Muscle layer of duodenum (tissue), 2 donors: ENCODE results near the gene HSPA4L.

Experiments
- H3K27ac ChIP-seq: one replicate; pipeline ENCODE4 v1.7.0; 2013; ENCODE audit warnings: mild to moderate bottlenecking, low read length
- H3K27me3 ChIP-seq: one replicate; pipeline ENCODE4 v1.7.0; 2013; ENCODE audit warnings: low read depth, mild to moderate bottlenecking, control low read depth, low read length
- H3K36me3 ChIP-seq, 2 donors: one replicate each; pipeline ENCODE4 v1.7.0; 2013; ENCODE audit warnings: low read length in 2 of 2, control low read depth in 1 of 2, mild to moderate bottlenecking in 1 of 2; ENCODE audit not compliant: insufficient read depth in 2 of 2, control insufficient read depth in 1 of 2
- H3K4me1 ChIP-seq, 2 donors: one replicate each; pipeline ENCODE4 v1.7.0; 2013; ENCODE audit warnings: low read length in 2 of 2, mild to moderate bottlenecking in 2 of 2, control low read depth in 1 of 2, moderate library complexity in 1 of 2; ENCODE audit not compliant: insufficient read depth in 2 of 2, control insufficient read depth in 1 of 2
- H3K4me3 ChIP-seq, 2 donors: one replicate each; pipeline ENCODE4 v1.7.0; 2013; ENCODE audit warnings: low read length in 2 of 2, low read depth in 1 of 2, mild to moderate bottlenecking in 1 of 2
- H3K9me3 ChIP-seq, 2 donors: one replicate each; pipeline ENCODE4 v1.7.0; 2013; ENCODE audit warnings: low read length in 2 of 2, control low read depth in 1 of 2, mild to moderate bottlenecking in 1 of 2; ENCODE audit not compliant: control insufficient read depth in 1 of 2
- donor health status: healthy.

Gene HSPA4L

DNA sequence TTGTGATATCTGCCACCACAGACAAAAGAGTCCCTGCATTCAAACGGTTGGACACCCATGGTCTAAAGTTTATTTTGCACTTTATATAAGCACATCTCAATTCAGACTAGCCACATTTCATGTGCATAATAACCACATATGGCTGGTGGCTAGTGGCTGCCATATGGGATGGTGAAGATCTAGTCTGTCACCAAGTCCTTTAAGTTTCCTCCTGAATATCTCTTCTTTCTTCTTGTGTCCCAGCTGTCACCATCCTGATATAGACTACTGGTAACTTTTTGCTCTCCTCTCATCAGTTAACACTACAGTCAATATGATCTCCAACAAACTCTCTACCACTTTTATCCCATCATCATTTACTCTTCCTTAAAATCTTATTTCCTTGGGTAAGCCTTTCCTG lies 9.3 kb downstream of the HSPA4L start:
- Histone ChIP-seq H3K36me3 (no peaks in the 10 kb centered on the region), H3K27ac (no peak overlapping the region), H3K4me1 (no peaks in the 10 kb centered on the region), H3K9me3 (no peaks in the 10 kb centered on the region), H3K4me3 (no peak overlapping the region), H3K27me3 (no peaks in the 10 kb centered on the region)

DNA sequence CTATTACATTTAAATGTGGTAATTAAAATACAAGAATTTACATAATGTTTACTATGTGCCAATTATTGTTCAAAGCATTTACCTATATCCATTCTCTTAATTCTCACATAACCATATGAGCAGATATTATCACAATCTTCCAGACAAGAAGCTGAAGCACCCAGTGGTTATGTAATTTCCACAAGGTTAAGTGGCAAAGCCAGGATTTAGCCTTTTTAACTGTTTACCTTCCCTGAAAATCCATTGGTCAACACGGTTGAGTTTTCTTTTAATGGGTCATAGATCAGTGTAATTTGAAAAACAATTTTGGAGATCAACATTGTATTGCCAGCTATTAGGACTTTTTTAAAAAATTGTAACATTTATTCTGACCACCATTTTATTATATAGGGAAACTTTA lies 11.4 kb downstream of the HSPA4L start:
- no peaks in the 10 kb centered on the region for H3K9me3 ChIP-seq

DNA sequence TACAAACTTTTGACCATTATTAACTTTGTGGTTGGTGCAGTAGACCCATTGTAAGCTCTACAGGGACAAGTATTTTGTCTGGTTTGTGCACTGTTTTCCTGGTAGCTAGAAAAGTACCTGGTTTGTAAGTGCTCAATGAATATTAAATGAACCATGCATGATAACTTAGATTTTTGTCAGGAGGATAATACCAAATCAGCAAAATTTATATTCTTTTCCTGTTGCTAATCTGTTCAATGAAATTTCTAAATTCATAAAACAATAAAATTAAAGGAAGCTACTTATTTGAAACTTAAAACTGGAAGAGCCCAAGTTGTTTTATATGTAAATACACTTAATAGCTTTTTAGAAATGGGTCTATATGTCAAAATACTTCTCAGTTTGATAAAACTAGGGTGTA lies 17.6 kb downstream of the HSPA4L start:
- no peak overlapping the region for H3K27ac ChIP-seq
- peaks cover 0 to 9% of the 10 kb centered on the region in 2 donors for H3K36me3 ChIP-seq
- no peaks in the 10 kb centered on the region for H3K9me3 ChIP-seq
- no peak overlapping the region for H3K4me3 ChIP-seq
- H3K27me3 ChIP-seq: no peaks in the 10 kb centered on the region
- no peaks in the 10 kb centered on the region for H3K4me1 ChIP-seq

More for the DNA sequence above, 11.4 kb downstream of the HSPA4L start:
- Histone ChIP-seq H3K4me1 (no peaks in the 10 kb centered on the region), H3K27ac (no peak overlapping the region), H3K27me3 (no peaks in the 10 kb centered on the region), H3K36me3 (peaks cover 0 to 5% of the 10 kb centered on the region in 2 donors), H3K4me3 (no peak overlapping the region)

DNA sequence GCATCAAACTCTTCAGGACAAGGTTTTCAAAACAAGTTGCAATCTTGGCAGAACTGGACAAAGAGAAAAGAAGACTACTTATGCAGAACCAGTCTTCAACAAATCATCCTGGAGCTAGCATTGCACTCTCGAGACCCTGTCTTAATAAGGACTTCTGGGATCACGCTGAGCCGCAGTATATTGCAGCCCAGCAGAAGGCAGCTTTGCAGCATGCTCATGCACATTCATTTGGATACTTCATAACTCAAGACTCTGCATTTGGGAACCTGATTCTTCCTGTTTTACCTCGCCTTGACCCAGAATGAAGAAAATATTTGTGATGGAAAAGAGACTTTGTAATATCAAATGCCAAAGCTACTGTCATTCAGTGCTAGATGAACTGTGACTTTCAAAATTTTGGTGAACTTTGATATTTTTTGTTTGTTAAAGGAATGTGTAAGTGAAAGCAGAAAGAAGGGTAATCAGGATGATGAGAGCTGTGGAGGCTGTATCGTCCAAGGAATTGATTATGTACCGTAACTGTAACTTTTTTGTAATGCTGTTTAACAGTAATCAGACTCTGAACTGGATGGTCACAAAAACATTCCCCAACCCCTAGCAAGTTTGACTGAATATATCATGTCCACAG lies 27.2 kb downstream of the HSPA4L start:
- H3K27ac ChIP-seq: no peak overlapping the region
- H3K9me3 ChIP-seq: no peaks in the 10 kb centered on the region
- peaks cover 3 to 10% of the 10 kb centered on the region in 2 donors for H3K36me3 ChIP-seq
- H3K4me3 ChIP-seq: no peak overlapping the region
- no peaks in the 10 kb centered on the region for H3K4me1 ChIP-seq
- H3K27me3 ChIP-seq: no peaks in the 10 kb centered on the region

DNA sequence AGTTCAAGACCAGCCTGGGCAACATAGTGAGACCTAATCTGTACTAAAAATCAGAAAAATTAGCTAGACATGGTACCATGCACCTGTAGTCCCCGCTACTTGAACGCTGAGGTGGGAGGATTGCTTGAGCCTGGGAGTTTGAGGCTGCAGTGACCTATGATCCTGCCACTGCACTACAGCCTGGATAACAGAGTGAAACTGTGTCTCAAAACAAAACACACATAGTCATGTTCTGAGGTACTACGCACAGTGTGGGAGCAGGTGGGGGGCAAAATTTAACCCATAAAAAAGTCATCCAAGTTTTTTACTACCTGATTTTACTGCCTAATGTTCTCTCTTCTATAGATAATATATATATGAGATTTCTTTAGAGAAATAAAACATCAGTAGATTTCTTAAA lies 28.4 kb downstream of the HSPA4L start:
- H3K27me3 ChIP-seq: no peaks in the 10 kb centered on the region
- no peaks in the 10 kb centered on the region for H3K9me3 ChIP-seq
- no peak overlapping the region for H3K4me3 ChIP-seq
- no peak overlapping the region for H3K27ac ChIP-seq
- no peaks in the 10 kb centered on the region for H3K4me1 ChIP-seq
- peaks cover 3 to 10% of the 10 kb centered on the region in 2 donors for H3K36me3 ChIP-seq

DNA sequence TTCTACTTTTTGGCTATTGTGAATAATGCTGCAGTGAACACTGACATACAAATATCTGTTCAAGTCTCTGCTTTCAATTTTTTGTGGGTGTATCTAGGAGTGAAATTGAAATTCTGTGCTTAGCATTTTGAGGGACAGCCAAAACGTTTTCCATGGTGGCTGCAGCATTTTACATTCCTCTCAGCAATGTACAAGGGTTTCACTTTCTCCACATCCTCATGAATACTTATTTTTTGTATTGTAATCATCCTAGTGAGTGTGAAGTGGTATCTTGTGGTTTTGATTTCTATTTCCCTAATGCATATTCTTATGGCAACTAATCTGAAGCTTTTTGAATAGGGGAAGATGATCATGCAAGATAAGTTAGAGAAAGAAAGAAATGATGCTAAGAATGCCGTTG lies 40.3 kb downstream of the HSPA4L start:
- Histone ChIP-seq H3K4me3 (no peak overlapping the region), H3K36me3 (peaks cover 0 to 13% of the 10 kb centered on the region in 2 donors), H3K4me1 (no peaks in the 10 kb centered on the region), H3K27ac (no peak overlapping the region), H3K27me3 (no peaks in the 10 kb centered on the region), H3K9me3 (no peaks in the 10 kb centered on the region)

DNA sequence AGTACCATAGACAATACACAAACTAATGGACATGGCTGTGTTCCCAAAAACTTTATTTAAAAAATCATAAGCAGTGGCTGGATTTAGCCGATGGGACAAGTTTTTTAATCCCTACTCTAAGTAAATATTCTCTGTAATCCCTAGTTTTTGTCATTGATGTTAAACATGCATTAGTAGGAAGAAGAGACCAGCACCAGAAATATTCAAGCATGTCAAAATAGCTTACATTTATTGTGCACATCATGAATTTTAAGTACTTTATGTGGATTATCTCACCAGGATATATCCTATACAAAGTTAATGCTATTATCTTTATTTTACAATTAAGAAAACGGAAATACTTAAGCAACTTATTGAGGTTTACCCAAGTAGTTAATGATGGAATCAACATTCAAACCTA lies 46.0 kb downstream of the HSPA4L start:
- Histone ChIP-seq H3K4me3 (no peak overlapping the region), H3K27ac (no peak overlapping the region), H3K4me1 (no peaks in the 10 kb centered on the region), H3K27me3 (no peaks in the 10 kb centered on the region), H3K36me3 (peaks cover 9 to 40% of the 10 kb centered on the region in 2 donors), H3K9me3 (no peaks in the 10 kb centered on the region)

DNA sequence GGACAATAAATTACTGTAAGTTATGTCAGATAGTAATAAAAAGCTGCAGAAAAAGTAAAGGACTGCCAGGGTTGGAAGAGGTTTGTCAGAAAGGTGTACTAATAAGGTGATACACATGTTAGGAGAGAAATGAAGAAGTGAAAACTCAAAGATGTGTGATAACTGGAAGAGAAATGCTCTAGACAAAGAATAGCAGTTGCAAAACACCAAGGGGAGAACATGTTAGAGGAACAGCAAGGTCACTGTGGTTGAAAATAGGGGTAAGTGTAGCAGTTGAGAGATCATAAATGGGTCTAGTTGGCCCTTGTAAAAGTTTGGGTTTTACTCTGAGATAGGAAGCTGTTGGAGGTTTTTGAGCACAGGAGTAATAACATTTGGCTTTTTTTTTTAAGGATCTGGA lies 46.9 kb downstream of the HSPA4L start:
- Histone ChIP-seq H3K4me3 (no peak overlapping the region), H3K4me1 (no peaks in the 10 kb centered on the region), H3K36me3 (peaks cover 9 to 36% of the 10 kb centered on the region in 2 donors), H3K9me3 (no peaks in the 10 kb centered on the region), H3K27ac (no peak overlapping the region), H3K27me3 (no peaks in the 10 kb centered on the region)

DNA sequence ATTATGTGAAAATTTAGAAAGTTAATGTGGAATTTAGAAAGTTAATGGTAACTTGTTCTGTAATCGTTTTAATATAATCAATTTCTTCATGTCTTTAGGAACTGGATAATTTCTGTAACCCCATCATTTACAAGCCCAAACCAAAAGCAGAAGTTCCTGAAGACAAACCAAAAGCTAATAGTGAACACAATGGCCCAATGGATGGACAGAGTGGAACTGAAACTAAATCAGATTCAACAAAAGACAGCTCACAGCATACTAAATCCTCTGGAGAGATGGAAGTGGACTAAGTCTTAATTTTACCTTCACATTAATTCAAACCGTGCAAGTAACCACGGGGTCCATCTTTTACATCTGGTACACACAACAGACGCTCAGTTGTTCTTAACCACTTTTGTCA lies 50.5 kb downstream of the HSPA4L start:
- Histone ChIP-seq H3K27ac (no peak overlapping the region), H3K27me3 (no peaks in the 10 kb centered on the region), H3K36me3 (peaks cover 9 to 28% of the 10 kb centered on the region in 2 donors), H3K4me3 (no peak overlapping the region), H3K4me1 (no peaks in the 10 kb centered on the region), H3K9me3 (no peaks in the 10 kb centered on the region)

DNA sequence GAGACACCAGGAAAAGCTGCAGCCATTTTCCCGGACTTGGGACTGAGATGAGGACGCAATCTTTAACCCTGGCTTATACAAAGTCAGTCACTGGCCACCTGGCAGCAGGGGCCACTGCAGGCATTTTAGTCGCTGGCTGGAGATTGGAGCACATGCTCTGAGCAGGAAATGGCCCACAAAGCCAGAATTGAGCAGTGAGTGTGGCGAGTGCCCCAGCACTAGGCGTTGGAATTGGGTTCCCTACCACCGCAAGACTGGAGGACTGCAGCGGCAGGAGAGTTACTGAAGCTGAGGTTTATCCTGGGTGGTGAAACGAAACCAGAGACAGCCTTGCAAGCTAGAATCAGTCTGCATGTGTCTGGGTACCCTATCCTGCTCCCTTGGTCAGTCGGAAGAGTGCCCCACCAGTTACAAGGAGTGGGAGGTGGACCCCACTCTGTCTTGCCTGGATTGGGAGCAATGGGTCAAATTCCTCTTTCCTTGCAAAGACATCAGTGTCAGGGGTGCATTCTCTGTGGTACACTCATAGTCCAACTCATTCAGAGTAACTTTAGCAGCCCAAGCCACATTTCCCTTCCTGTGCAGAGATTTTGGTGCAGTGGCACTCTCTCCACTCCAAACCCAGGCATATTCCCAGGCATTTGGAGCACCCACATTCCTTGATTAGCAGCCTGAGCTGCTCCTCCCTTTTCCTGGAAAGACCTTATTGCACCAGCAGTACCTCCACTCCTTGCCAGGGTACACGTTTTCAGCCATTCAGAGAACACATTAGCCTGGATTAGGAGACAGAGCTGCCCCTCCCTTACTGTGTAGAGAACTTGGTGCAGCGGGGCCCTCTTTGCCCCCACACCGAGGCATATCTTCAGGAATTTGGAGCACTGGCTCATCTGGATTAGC lies 61.8 kb downstream of the HSPA4L start:
- Histone ChIP-seq H3K9me3 (peaks cover 0 to 14% of the 10 kb centered on the region in 2 donors), H3K4me3 (no peak overlapping the region), H3K4me1 (no peaks in the 10 kb centered on the region), H3K36me3 (no peaks in the 10 kb centered on the region), H3K27ac (no peak overlapping the region), H3K27me3 (no peaks in the 10 kb centered on the region)

DNA sequence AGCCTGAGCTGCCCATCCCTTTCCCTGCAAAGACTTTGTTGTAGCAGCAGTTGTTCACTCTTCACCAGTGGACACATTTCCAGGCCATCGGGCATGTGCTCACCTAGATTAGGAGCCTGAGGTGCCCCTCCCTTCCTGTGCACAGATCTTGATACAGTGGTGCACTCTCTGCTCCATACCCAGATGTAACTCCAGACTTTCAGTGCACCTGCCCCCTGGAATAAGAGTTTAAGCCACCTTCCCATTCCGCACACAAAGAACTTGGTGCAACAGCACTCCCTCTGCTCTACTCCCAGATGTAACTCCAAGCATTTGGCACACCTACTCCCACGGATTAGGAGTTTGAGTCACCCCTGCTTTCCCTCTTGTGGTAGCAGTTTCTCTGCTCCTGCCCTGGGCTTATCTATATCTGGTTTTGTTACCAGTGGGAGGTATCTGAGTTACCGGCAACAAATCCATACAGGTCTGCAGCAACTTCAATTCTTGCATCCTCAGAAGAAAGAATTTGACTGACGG lies 62.5 kb downstream of the HSPA4L start:
- H3K27ac ChIP-seq: no peak overlapping the region
- peaks cover 0 to 18% of the 10 kb centered on the region in 2 donors for H3K9me3 ChIP-seq
- H3K4me3 ChIP-seq: no peak overlapping the region
- no peaks in the 10 kb centered on the region for H3K36me3 ChIP-seq
- no peaks in the 10 kb centered on the region for H3K4me1 ChIP-seq
- no peaks in the 10 kb centered on the region for H3K27me3 ChIP-seq
